GM21381 (cell line): ENCODE results near the gene PDSS2.

ENCODE experiments used
- ATAC-seq: cut with Tn5 transposase; IDR thresholded peaks from one replicate; pipeline ENCODE4 v1.9.1; 2021; ENCODE audit warnings: mild to moderate bottlenecking, moderate library complexity; ENCODE audit not compliant: unreplicated experiment

PDSS2 gene

DNA sequence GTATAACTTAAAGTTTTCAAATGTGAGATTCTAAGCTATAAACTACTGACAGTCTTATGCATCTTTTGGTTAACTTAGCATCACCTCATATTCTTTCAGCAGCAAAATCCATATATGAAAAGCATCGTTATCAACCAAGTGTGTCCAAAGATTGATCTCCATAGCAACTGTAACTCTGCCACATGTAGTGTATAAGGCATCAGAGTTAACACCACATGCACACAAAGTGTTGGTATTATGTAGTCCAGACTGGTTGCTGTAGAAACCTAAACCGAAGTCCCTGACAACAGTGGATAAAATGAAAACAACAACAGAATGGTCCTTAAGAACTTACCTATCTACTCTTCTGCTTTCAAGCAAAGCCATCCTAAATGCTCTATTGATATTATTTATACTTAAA lies 39.6 kb downstream of the PDSS2 start:
- ATAC-seq = no peak

- no peak for ATAC-seq
These were observed 41.2 kb downstream of the PDSS2 start for GRCh38 chr6:107418118-107418517.

- no peak for ATAC-seq
These were observed 43.2 kb downstream of the PDSS2 start for GRCh38 chr6:107416145-107416544.

- ATAC-seq = no peak
These were observed 45.3 kb downstream of the PDSS2 start for GRCh38 chr6:107413966-107414645.

DNA sequence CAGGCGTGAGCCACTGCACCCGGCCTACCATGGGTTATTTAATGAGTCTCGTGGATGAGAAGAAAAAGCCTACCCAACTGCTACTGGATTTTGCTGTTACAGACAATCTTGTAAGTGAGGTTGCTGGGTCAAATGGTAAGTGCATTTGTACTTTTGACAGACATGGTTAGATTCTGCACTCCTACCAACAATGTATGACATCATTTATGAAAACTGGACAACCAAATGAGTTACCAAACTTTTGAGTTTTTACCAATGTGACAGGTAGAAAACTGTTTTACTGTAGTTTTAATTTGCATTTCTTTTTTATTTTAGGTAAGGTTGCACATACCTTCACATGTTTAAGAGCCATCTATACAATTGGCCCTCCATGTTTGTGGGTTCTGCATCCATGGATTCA lies 48.2 kb downstream of the PDSS2 start:
- no peak for ATAC-seq

DNA sequence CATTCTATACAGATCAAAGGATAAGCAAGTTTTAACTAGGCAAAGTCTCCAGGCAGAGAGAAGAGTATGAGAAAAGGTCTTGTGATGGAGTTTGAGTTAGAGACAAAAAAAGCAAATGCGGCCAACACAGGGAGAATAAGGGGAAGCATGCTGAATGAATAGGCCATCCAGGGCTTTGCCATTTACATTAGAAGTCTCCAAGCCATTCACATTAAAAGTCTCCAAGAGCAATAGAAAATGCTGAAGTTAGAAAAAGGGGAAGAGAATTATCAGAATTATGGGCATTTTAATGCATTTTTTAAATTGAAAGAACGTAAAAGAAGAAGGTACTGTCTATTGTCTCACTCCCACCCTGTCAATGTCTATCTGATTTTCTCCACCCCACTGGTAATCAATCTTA lies 49.4 kb downstream of the PDSS2 start:
- no peak for ATAC-seq

DNA sequence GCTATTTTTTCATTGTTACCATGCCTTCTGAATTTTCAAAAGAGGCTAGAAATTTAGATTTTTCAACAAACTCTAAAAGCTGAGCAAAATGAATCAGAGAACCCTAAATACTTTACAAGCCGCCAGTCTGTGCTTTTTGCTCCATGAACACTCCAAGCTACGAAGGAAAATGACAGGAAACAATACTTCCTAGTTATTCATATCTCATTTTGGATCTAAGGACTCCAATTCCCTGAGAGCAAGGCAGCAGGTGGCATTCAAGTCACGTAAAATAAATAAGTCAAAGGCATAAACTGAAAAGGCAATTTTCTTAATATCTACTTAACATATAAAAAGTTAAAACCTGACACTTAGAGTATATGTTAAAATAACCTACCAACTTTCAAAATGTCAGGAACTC lies 50.6 kb downstream of the PDSS2 start:
- no peak for ATAC-seq

DNA sequence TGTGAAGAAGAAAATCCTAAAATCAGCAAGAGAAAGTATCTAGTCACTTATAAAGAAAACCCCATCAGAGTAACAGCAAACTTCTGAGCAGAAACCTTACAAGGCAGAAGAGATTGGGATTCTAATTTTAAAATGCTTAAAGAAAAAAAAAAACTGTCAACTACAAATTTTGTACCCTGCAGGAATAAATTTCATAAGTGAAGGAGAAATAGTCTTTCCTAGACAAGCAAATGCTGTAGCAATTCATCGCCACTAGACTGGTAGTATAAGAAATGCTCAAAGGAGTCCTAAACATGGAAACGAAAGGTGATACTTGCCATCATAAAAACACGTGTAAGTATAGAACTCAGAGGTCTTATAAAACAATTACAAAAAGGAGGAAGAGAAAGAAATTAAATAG lies 54.4 kb downstream of the PDSS2 start:
- ATAC-seq = no peak

GRCh38 chr6:107402533-107402932 lies 56.8 kb downstream of the PDSS2 start:
- no peak for ATAC-seq

- no peak for ATAC-seq
These were observed 57.8 kb downstream of the PDSS2 start for GRCh38 chr6:107401573-107401972.

- ATAC-seq = no peak
These were observed 58.7 kb downstream of the PDSS2 start for GRCh38 chr6:107400616-107401147.

GRCh38 chr6:107399935-107400334 lies 59.4 kb downstream of the PDSS2 start:
- ATAC-seq = no peak

DNA sequence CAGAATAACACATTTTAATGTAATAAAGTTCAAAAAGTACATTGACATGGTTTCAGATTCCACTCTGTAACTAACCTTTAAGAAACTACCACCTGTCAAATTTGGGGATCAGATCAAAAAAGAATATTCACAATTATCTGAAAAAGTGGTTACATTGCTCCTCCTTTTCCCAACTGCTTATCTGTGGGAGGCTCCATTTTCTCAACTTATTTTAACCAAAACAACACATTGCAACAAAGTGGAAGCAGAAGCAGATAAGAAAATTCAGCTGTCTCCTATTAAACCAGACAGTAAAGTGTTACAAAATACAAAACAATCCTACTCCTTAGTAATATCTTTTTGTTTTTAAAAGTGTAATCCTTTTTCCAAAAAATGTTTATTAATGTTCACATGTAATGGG lies 61.4 kb downstream of the PDSS2 start:
- ATAC-seq = no peak

DNA sequence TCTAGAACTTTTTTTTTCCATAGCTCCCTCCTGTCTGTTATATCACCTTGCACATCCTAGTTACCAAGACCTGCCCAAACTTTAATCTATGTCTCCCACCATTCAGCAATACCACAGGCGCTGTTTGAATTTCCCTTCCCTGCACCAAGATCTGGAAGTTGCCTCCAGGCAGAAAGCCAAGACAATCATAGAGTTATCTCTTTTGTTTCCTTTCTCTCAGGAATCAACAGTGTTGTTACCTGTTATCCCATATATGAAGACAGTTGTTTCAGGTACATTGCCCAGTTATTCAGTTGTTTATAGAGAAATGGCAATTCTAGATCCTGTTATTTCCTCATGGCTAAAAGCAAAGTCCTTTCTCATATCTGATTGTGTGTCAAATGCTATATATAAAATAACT lies 63.2 kb downstream of the PDSS2 start:
- no peak for ATAC-seq

DNA sequence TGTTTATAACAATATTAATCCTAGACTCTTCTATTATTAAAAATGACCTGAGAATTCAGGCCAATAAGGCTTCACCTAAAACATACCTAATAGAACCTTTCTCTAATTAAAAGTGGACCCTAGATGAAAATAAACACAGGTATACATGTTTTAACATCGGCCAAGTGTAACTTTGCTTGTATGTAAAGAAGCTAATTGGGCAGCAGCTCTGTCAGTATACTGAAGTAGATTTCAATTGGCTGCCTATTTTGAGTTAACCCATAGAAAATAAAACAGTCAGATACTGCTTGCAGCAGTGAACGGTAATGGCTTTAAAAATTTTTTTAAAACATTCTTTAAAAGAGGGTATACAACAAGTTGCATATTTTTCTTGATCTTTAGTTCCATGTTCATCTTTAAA lies 67.3 kb downstream of the PDSS2 start:
- ATAC-seq = no peak

- ATAC-seq = no peak
These were observed 68.5 kb downstream of the PDSS2 start for GRCh38 chr6:107390685-107391435.

GRCh38 chr6:107390056-107390455 lies 69.3 kb downstream of the PDSS2 start:
- no peak for ATAC-seq

- no peak for ATAC-seq
These were observed 72.5 kb downstream of the PDSS2 start for GRCh38 chr6:107386904-107387303.

GRCh38 chr6:107386340-107386739 lies 73.0 kb downstream of the PDSS2 start:
- no peak for ATAC-seq

- ATAC-seq = no peak
These were observed 75.7 kb downstream of the PDSS2 start for GRCh38 chr6:107383705-107384104.

GRCh38 chr6:107374264-107374663 lies 85.1 kb downstream of the PDSS2 start:
- ATAC-seq = no peak

GRCh38 chr6:107369493-107369892 lies 89.9 kb downstream of the PDSS2 start:
- no peak for ATAC-seq
